HG02943 (cell line): ENCODE results near the gene GADL1.

Experiments
- ATAC-seq: cut with Tn5 transposase; IDR thresholded peaks from one replicate; pipeline ENCODE4 v1.9.1; 2021; ENCODE audit warnings: mild to moderate bottlenecking, low read depth, moderate library complexity; ENCODE audit not compliant: unreplicated experiment

GADL1 gene

DNA sequence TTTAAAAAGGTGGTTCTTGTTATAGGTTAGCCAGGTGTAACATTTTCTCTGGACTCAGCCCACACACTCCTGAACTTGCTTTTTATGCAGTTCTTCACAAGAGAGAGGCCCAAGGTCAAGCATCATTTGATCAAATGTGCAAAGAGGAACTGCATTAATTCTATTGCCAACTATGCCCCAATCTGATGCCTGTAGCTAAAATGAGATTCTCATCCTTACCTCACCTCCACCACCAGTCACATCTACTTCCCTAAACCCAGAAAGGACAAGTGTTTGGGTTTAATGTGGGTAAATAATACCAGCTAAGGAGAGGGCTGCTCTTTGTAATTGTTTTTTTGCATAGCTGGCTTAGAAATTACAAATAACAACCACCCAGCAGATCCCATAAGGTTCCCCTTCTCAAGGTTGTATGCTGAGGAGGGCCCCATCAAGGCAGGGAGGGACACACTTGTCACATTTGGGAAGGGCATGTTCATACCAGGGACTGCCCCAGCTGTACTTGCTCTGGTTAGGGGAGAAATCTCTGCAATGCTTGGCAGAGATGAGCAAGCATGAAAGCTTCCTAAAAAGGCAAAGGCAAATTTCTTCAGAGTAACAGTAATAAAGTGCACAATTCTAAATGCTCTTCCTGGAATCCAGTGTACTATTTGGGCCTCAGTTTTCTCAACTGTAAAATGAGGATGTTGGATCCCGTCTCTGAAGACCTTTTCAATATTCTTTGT lies 211.9 kb downstream of the GADL1 start:
- ATAC-seq: no peak

- no peak for ATAC-seq
Measured at GRCh38 chr3:30681649-30682211, 212.7 kb downstream of the GADL1 start.

DNA sequence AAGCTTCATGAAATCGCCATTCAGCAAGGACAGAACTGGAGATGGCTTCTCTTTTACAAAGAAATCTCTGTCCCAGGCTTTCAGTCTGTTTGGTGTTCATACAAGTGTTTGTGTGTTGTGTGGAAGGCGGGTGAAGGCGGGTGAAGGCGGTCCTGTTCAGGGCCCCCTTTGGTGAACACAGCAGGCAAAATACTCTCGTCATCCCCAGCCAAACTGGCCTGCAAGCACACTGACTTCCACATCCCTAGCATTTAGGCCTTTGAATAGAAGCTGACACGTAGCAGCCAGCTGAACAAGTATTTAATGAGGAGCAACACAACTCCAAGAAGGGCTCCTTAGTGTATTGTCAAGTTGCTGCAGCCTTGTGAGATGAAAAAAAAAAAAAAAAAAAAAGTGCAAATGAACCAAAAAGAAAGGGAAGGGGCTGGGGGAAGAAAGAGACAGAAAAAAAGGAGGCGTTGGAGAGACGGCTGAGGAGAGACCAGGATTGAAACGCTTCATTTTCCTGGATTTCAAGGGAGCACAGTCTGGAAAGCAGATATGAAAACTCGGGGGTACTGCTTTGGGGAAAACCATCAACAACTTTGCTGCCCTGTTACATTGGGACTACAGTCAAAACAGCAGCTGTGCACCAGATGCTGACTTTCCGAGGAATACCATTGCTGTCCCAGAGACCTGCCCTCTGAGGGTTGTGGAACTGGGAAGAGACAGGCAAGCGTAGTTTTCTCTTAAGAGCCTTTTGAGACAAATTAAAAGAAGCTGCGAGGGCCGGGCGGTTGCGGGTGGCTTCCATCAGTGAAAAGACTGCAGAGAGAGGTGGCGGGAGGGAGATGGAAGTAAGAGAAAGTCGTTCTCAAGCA lies 213.4 kb downstream of the GADL1 start:
- no peak for ATAC-seq

- ATAC-seq: no peak
Measured at GRCh38 chr3:30679045-30679444, 215.4 kb downstream of the GADL1 start.

DNA sequence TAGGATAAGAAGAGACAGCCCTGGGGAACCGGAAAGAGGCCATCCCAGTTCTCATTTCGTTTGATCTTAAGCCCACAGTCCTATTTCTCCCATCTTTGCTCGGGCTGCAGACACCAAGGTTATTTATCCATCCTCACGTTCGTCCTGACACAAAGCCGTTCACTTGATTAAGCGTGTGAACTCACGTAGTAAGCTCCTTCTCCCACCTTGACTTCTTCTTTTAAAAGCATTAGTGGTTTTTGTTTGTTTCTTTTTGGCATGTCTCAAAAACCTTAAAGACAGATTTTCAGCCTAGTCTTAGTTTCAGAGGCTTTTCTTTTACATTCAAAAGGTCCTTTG lies 217.1 kb downstream of the GADL1 start:
- ATAC-seq: no peak

- ATAC-seq: no peak
Measured at GRCh38 chr3:30676424-30677346, 217.8 kb downstream of the GADL1 start.
